Hepatocyte (in vitro differentiated cells): ENCODE results near the gene SLC19A2. TPM values are rescaled to one million over a fixed set of nuclear protein-coding genes. Genes with fewer than 3 reads are reported as not detected.
"Not testable (repeated sequence)": the region's sequence is repeated elsewhere in the genome, so short reads cannot be mapped to it uniquely, and the experiment has no call there.

Experiments
- DNase-seq: peaks from one replicate; pipeline ENCODE4 v3.0.0-alpha.2; 2016; ENCODE audit warnings: low spot score
- H2AFZ ChIP-seq: fragments of 200-600 bp; sonication (generic); 2 replicates; pipeline ENCODE4 v1.6.0; 2016; ENCODE audit warnings: antibody characterized with exemption, mild to moderate bottlenecking
- H3K27ac ChIP-seq: fragments of 200-600 bp; sonication (generic); 2 replicates; pipeline ENCODE4 v1.5.1; 2016; ENCODE audit warnings: mild to moderate bottlenecking
- H3K27me3 ChIP-seq: fragments of 200-600 bp; sonication (generic); 2 replicates; pipeline ENCODE4 v1.6.1; 2016
- H3K36me3 ChIP-seq: fragments of 200-600 bp; sonication (generic); replicated peaks from 2 replicates; pipeline ENCODE4 v1.5.1; 2016; ENCODE audit warnings: low read depth; ENCODE audit not compliant: insufficient read depth
- H3K4me1 ChIP-seq: fragments of 200-600 bp; sonication (generic); 2 replicates; pipeline ENCODE4 v1.5.1; 2016; ENCODE audit warnings: mild to moderate bottlenecking, moderate library complexity; ENCODE audit not compliant: insufficient read depth
- H3K4me2 ChIP-seq: fragments of 200-600 bp; sonication (generic); 2 replicates; pipeline ENCODE4 v1.6.0; 2016
- H3K4me3 ChIP-seq: fragments of 200-600 bp; sonication (generic); 2 replicates; pipeline ENCODE4 v1.5.1; 2016; ENCODE audit warnings: mild to moderate bottlenecking
- H3K79me2 ChIP-seq: fragments of 200-600 bp; sonication (generic); 2 replicates; pipeline ENCODE4 v1.6.0; 2017; ENCODE audit warnings: mild to moderate bottlenecking
- H3K9me2 ChIP-seq: fragments of 200-600 bp; sonication (generic); replicated peaks from 2 replicates; pipeline ENCODE4 v1.6.0; 2017; ENCODE audit warnings: mild to moderate bottlenecking; ENCODE audit not compliant: insufficient read depth
- H3K9me3 ChIP-seq: fragments of 200-600 bp; sonication (generic); 2 replicates; pipeline ENCODE4 v1.5.1; 2016; ENCODE audit warnings: low read depth, mild to moderate bottlenecking
- H4K20me1 ChIP-seq: fragments of 200-600 bp; sonication (generic); 2 replicates; pipeline ENCODE4 v1.6.0; 2016; ENCODE audit warnings: mild to moderate bottlenecking; ENCODE audit not compliant: insufficient read depth, poor library complexity, severe bottlenecking
- EZH2 ChIP-seq: fragments of 200-600 bp; sonication (generic); IDR thresholded peaks from 2 replicates; pipeline ENCODE4 v1.6.1; 2016; ENCODE audit warnings: antibody characterized with exemption, mild to moderate bottlenecking, borderline replicate concordance
- EZH2phosphoT487 ChIP-seq: fragments of 200-600 bp; sonication (generic); IDR thresholded peaks from one replicate; pipeline ENCODE4 v1.6.1; 2018; ENCODE audit warnings: antibody characterized with exemption, mild to moderate bottlenecking, low read depth, moderate library complexity; ENCODE audit not compliant: unreplicated experiment, severe bottlenecking
- WGBS: methylation state at CpG from one replicate; pipeline ENCODE4 v1.1.6; 2016; ENCODE audit warnings: low lambda C conversion rate; ENCODE audit errors: missing lambda C conversion rate; 5-methylcytosine and 5-hydroxymethylcytosine counted together
- polyA plus RNA-seq: library from polyadenylated mRNA; unstranded; fragments of >200 nt; fragmentation: Nextera tagmentation; extraction: Ambion mirVana; gene quantifications from 2 replicates; pipeline ENCODE4 v1.2.1, GENCODE V29; 2016
- total RNA-seq: library from RNA; depleted of rRNA; stranded (reverse); fragments of >200 nt; gene quantifications from 2 replicates; pipeline ENCODE4 v1.2.3, GENCODE V29; 2014
- TF ChIP-seq, protein P1 (sequence below): fragments of 200-600 bp; sonication (generic); IDR thresholded peaks from 2 replicates; pipeline ENCODE4 v1.5.1; 2016; ENCODE audit warnings: antibody characterized with exemption, mild to moderate bottlenecking; ENCODE audit not compliant: poor library complexity

Gene SLC19A2
- total and polyA plus RNA-seq, 2 experiments from 2014 or later = 15.0 to 41.7 TPM

GRCh38 chr1:169508432-169509338, 22.9 kb upstream of the SLC19A2 start:
- H3K9me2 ChIP-seq = no peaks in the 10 kb centered on the region
- H3K27me3 ChIP-seq = no peaks in the 10 kb centered on the region
- 34% methylated on average over 3 of the region's 3 CpGs for WGBS
- peak overlapping the region; percentile 26 for H3K27ac ChIP-seq
- H4K20me1 ChIP-seq = no peaks in the 10 kb centered on the region
- no peaks in the 10 kb centered on the region for H3K36me3 ChIP-seq
- H2AFZ ChIP-seq = no peak overlapping the region
- TF ChIP-seq, protein P1, sequence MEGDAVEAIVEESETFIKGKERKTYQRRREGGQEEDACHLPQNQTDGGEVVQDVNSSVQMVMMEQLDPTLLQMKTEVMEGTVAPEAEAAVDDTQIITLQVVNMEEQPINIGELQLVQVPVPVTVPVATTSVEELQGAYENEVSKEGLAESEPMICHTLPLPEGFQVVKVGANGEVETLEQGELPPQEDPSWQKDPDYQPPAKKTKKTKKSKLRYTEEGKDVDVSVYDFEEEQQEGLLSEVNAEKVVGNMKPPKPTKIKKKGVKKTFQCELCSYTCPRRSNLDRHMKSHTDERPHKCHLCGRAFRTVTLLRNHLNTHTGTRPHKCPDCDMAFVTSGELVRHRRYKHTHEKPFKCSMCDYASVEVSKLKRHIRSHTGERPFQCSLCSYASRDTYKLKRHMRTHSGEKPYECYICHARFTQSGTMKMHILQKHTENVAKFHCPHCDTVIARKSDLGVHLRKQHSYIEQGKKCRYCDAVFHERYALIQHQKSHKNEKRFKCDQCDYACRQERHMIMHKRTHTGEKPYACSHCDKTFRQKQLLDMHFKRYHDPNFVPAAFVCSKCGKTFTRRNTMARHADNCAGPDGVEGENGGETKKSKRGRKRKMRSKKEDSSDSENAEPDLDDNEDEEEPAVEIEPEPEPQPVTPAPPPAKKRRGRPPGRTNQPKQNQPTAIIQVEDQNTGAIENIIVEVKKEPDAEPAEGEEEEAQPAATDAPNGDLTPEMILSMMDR = no peak
- no peak for TF ChIP-seq EZH2
- TF ChIP-seq EZH2phosphoT487 = no peak
- H3K79me2 ChIP-seq = no peaks in the 10 kb centered on the region
- peaks cover 12% of the 10 kb centered on the region for H3K4me1 ChIP-seq
- no peaks in the 10 kb centered on the region for H3K9me3 ChIP-seq
- no peak for DNase-seq
- no peak overlapping the region for H3K4me3 ChIP-seq
- peak overlapping the region; percentile 32 for H3K4me2 ChIP-seq

DNA sequence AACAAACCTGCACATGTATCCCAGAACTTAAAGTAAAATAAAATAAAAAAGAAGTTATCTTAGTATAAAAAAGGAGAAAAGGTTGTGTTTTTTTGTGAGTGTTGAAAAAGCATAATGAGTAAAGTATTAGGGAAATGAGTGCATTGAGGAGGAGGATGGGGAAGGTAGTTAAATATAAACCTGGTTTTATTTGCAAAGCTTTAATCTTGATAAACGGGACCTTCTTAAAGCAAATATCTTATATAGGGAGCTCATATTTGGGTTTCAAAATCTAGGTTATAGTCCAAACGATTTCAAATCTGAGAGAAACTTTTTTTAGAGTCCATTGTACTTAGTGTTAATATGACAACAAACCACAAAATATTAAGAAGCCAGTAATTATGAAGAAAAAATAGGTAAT, 21.7 kb upstream of the SLC19A2 start:
- no peak for DNase-seq
- Histone ChIP-seq H2AFZ (no peak overlapping the region), H3K4me1 (peaks cover 12% of the 10 kb centered on the region), H3K9me2 (no peaks in the 10 kb centered on the region), H3K27me3 (no peaks in the 10 kb centered on the region), H3K79me2 (no peaks in the 10 kb centered on the region), H3K4me2 (peak overlapping the region; percentile 32), H3K9me3 (no peaks in the 10 kb centered on the region), H3K4me3 (no peak overlapping the region), H3K36me3 (no peaks in the 10 kb centered on the region), H4K20me1 (no peaks in the 10 kb centered on the region), H3K27ac (no peak overlapping the region)
- no peak for TF ChIP-seq EZH2phosphoT487
- TF ChIP-seq, protein P1 = no peak
- no peak for TF ChIP-seq EZH2
- 54% methylated on average over 2 of the region's 2 CpGs for WGBS

DNA sequence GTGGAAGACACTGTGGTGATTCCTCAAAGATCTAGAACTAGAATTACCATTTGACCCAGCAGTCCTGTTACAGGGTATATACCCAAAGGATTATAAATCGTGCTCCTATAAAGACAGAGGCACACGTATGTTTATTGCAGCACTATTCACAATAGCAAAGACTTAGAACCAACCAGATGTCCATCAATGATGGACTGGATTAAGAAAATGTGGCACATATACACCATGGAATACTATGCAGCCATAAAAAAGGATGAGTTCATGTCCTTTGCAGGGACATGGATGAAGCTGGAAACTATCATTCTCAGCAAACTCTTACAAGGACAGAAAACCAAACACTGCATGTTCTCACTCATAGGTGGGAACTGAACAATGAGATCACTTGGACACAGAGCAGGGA, 17.9 kb upstream of the SLC19A2 start:
- not testable (repeated sequence) for H3K4me3 ChIP-seq, H3K9me2 ChIP-seq, DNase-seq, H3K4me2 ChIP-seq, H3K79me2 ChIP-seq, H3K4me1 ChIP-seq, H3K9me3 ChIP-seq, H3K36me3 ChIP-seq, H2AFZ ChIP-seq, H4K20me1 ChIP-seq, H3K27ac ChIP-seq, H3K27me3 ChIP-seq
- 96% methylated on average over 2 of the region's 2 CpGs for WGBS

- Histone ChIP-seq H3K9me2 (no peaks in the 10 kb centered on the region), H3K9me3 (no peaks in the 10 kb centered on the region), H2AFZ (no peak overlapping the region), H3K36me3 (no peaks in the 10 kb centered on the region), H3K27ac (no peak overlapping the region), H3K4me1 (no peaks in the 10 kb centered on the region), H3K4me3 (no peak overlapping the region), H3K79me2 (no peaks in the 10 kb centered on the region), H3K4me2 (no peak overlapping the region), H3K27me3 (no peaks in the 10 kb centered on the region), H4K20me1 (no peaks in the 10 kb centered on the region)
- TF ChIP-seq, protein P1 = no peak
- no peak for TF ChIP-seq EZH2phosphoT487
- TF ChIP-seq EZH2 = no peak
- no peak for DNase-seq
These were observed 14.1 kb upstream of the SLC19A2 start for GRCh38 chr1:169499807-169500206.
